NOMO-1 (cell line): Measurements from ENCODE around the gene PDIA6.

Source experiments
- DNase-seq, 2 experiments: peaks; one replicate each; lab custom pipeline; 2025; ENCODE audit not compliant: unreplicated experiment in 2 of 2; lab: John Stamatoyannopoulos, UW

The PDIA6 gene

DNA sequence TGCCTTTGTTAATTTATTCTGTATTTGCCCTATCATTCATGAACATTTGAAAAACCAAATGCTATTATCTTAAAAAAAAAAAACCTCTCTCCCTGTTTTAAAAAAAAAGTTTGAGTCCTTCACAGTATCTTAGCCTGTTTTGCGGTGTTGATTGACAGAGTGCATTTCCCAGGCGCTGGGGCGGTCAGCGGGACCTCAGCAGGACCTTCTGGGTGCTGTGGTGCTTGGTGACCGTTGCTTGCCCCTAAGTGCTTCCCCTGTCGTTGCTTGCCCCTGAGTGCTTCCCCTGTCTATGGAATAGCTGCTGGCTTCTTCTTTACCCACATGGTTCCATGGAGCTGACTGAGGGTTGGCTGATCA, 79.0 kb downstream of the PDIA6 start:
- DNase-seq = no peak
